DMS 273 treated with DMSO at 0.1 percent for 48 hours (cell line): ENCODE data around the gene NOS1AP.

Experiments
- DNase-seq: peaks from one replicate; lab custom pipeline; 2025; lab: John Stamatoyannopoulos, UW

Gene NOS1AP

DNA sequence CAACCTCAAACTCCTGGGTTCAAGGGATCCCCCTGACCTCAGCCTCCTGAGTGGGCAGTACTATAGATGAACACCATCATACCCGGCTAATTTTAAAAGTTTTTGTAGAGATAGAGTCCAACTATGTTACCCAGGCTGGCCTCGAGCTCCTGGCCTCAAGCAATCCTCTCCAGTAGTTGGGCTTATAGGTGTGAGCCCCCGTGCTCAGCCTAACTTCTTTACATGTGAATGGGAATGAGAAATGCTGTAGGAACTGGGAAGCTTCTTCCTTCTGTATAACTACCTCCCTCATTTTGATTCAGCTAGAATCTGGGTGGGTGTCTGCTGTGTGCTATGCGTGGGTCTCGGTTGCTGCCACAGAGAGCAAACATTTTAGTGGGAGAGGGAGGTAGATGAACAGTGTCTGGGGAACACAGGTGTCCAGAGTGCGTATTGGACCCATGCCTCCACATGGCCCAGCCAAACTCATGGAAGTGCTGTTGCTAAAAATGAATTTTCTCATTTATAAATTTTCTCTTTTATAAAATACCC, 150.6 kb downstream of the NOS1AP start:
- no peak for DNase-seq

DNA sequence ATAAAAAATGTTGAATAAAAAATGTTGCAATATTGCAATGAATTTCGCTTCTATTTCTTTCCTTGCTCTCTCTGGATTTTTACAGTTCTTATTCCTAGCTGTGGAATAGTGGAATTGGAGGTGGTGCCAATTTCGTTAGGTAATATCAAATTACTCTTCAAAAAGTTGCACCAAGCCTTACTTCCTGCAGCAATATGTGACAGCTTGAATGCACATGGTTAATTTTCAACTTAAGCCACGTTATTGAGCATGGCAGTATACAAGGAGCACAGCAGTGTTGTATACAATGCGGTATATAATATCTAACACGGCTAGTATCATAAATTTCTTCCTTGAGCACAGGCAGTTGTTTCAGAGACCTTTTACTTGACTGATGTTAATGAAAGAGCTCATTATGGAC, 152.5 kb downstream of the NOS1AP start:
- DNase-seq: no peak

DNA sequence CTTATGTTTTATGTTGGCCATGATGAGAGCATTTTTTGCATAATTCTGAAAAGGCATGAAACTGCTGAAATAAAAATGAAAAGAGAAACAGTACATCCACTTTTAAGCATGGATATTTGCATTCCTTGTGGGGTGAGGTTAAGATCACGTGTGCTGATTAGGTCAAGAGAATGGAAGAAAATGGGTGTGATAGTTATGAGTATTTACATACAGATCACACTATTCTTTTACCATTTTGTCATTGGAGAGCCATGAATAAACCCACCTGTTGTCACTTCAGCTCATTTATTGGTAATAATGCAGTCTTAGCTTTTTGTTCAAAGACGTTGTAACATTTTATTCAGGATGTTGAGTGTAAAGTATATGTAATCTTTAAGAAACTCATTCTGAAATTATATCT, 153.2 kb downstream of the NOS1AP start:
- DNase-seq: no peak

DNA sequence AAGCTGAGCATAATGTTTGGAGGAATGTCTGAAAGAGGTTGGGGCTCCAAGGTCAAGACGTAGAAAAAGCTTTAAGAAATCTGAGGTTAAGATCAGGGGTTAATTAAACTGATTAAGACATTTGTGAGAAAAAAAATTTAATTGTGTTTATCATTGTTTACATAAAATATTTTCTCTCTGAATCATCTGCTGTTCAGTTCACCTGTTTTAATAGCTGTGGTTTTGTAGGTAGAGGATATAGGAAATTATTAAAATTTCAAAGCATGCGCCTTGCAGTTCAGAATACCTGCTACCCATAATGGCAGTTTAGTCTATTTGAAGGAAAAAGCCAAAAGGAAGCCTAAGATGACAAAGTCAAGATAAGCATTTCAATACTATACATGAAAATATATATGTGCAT, 154.0 kb downstream of the NOS1AP start:
- no peak for DNase-seq

DNA sequence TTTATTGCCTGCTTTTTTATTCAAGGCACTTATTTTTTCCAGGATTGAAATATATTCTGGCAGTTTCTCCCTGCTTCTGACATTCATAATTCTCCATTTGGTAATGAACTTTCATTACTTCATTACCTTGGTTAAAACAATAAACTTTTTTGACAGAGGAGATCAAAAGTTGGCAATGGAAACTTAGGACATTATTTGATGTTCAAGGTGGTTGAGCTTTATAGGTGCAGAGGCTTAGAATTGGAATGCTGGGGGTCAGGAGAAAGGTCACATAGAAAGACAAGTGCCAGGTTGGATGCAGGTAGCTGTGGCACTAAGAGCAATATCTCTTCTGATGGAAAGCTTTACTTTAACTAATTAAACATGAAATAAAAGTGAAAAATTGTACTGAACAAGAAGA, 154.8 kb downstream of the NOS1AP start:
- no peak for DNase-seq

DNA sequence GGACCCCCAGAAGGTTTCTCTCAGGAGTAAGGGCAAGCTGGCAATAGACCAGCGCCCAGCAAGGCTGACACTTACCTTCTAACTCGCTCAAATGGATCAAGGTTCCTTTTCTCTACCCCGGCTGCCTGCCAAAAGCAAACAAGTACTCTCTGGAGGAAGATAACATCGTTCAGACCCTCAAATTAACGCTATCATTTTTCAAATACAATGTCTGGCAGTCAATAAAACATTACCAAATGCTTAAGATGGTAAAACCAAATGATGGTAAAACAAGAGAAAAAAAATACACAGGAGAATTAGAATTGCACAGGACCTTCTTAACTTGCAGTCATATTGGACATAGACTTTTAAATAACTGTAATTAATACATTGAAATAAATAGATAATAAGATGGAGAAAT, 159.1 kb downstream of the NOS1AP start:
- DNase-seq: no peak

DNA sequence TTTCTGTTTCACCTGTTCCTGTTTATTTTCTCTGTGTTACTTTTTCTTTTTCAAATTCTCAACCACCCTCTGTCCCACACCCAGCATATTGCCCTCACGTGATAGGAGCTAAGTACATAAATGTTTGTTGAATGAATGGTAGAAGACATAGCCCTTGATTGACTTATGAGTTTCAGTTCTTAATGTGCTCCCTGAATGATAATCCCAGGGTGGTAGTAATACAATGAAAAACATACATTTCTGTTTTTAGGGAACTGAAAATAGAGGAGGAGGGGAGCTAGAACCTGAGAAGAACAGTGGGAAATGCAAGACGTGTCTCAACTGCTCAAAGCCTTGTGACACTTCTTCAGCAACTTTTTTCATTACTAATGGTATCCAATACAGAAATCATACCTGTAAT, 160.1 kb downstream of the NOS1AP start:
- DNase-seq: no peak

DNA sequence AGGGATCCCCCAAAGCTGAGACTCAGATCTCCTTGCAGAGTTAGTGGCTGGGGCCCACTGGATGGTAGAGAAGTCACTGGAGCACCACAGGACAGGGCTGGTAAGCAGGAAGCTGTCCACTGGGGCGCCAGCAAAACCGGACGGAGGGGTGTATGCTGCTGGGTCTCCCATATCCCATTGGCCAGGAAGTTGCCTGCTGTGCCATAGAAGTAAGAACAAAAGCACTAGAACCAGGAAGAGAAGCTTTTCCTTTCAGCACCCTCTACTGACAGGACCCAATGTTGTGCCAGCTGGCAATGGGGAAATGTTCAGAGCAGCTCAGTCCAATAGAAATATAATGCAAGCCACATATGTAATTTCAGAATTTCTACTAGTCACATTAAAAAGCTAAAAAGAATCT, 160.6 kb downstream of the NOS1AP start:
- DNase-seq: no peak

DNA sequence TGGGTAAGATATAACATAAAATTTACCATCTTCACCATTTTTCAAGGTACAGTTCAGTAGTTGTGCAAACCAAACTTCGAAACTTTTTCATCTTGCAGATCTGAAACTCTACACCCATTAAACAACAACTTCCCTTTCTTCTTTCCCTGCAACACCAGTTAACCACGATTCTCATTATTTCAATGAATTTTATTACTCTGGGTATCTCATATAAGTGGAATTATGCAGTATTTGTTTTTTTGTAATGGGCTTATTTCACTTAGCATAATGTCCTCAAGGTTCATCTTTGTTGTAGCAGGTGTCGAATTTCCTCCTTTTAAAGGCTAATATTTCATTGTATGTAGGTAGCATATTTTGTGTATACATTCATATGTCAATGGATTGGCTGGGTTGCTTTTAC, 161.0 kb downstream of the NOS1AP start:
- no peak for DNase-seq

DNA sequence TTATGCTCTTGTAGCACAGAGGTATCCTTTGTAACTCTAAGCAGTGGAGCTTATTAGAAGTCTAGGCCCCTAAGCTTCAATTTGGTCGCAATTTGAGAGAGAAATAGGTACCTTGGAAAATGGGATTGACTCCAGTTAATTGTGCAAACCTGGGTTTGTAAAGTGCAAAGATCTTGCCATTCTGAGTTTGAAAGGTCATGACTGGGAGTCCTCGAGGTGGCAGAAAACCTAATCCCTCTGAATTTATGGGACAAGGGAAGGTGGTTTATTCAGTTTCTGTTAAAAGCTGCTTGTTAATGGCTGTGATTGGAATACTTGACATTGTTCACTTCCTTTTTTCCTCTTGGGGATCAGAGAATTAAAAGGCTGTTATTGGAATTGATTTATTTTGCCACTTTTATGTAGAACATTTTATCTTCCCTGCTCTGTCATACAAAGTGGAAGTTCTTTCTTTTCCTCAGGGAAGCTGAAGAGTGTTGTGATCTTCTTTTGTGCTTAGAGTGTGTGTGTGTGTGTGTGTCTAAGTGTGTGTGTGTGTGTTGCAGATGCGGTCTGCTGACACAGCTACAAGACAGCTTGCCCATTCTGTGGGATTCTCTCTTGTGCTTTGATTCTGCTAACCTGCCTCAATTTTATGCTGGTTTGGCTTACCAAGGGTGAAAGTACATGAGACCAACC, 162.7 kb downstream of the NOS1AP start:
- no peak for DNase-seq

DNA sequence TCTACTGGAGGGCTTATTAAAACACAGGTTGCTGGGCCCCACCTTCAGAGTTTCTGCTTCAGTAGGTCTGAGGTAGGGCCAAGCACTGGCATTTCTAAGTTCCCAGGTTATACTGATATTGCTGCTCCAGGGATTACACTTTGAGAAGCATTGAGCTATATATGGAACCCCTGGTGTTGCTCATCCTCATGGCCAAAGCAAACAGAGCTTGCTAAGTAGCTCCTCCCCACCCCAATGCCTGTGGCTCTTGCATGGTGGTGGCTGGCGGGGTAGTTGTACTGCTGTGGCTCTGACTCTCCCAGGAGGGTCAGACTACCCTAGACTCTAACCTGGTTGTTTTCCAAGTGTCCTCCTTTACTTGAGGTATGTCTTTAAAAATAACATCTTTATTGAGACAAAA, 163.6 kb downstream of the NOS1AP start:
- DNase-seq: no peak

DNA sequence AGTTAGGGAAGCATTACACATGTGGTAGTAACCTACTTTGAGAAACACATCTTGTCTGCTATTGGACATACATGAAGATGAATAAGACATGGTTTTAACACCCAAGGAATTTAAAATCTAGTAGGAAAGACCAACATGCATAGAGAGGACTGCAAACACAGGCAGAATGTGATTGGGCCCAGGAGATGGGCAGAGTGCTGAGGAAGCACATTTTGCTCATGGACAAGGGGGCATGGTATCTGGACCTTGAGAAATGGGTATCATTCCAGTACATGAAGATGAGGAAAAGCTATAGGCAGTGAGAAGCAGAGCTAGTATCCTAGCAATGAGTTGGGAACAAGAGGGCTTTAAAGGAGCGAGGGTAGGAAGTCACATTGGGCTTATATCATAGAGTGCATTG, 164.4 kb downstream of the NOS1AP start:
- DNase-seq: no peak

DNA sequence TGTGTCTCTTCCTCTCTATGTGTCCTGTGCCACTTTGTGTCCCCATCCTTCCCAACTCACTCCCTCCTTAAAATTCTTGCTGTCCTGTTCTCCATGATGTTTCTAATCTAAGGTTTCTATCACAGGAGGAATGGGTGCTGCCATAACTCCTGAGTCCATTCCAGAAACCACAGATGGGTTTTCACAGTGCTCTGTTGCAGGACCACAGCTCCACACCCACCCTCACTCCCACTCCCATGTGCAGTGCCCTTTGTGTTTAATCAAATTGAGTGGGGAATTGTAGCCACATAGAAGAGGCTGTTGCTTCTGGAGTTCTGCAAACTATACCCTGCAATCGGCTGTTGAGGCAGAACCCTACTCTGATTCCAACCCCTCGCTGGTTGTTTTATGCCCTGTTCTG, 165.1 kb downstream of the NOS1AP start:
- DNase-seq: no peak

DNA sequence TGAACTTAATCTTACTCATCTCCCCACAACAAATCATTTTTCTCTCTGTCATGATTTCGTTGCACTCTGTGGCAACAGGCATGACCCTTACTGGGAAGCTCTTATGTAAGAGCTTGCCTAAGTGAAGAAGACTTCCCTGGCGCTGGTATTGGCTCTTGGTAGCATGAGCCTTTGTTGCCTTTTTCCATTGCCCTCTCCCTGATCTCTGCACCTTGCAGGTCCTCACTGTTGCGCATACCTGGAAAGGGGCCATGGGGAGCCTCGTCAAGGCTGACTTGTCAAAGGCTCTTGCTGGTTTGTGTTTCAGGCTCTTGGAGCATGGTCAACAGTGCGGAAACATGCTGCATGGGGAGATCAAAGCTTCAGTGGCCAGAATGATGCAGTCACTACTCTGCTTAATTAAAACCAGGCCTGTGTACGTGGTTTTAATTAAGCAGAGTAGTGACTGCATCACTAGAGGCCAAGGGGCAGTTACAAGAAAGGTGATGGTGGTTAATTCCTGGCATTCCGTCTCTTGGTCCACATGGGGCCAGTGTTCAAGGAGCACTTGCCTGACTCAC, 165.8 kb downstream of the NOS1AP start:
- no peak for DNase-seq

DNA sequence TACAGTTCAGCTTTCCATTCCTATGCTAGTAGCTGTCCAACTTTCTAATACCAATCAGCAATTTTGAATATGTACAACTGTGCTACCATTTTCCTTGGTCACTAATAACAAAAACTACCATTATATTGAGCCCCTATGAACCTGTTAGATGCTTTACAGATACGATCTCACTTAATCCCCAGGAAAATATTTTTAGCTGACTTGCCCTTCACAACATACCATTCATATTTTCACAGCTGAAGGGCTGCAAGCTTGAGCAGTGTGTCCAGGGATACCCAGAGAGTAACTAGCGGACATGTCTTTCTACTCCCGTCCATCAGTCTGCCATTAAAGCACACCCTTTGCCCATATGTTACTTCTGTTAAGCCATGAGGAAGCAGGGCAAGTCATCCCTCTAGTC, 166.7 kb downstream of the NOS1AP start:
- DNase-seq: no peak

DNA sequence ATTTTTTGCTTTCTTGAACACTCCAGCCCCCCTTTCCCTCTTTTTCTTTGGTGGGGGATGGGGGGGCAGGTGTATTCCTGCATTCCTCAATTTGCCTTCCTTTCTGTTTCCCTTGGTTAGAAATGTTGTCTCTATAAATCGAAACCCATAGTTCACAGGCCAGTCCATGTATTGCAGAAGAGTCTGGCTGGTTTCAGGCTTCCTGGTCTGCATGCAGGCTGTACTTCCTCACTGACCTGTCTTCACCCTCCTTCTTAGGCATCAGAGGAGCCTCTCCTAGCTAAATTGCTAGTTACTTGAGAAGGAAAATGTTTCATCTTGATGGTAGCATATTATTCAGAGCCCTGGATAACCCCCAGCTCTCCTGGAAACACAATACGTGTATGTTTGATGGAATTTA, 167.1 kb downstream of the NOS1AP start:
- no peak for DNase-seq

DNA sequence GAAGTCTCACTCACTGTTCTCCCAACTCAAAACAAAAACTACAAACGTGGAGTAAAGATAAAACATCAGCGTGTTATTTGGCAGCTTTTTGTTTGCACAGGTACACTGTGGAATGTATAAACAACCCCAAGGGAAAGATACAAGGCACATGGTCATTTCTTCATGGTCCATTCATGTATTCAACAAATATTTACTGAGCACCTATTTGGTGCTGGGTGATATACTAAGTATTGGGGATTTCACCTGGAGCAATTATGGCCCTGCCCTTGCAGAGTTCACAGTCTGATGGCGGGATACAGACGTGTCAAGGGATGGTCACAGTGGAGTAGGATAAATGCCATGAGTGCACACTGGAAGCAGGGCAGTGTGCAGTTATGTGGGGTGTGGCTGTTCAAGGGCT, 171.1 kb downstream of the NOS1AP start:
- no peak for DNase-seq

DNA sequence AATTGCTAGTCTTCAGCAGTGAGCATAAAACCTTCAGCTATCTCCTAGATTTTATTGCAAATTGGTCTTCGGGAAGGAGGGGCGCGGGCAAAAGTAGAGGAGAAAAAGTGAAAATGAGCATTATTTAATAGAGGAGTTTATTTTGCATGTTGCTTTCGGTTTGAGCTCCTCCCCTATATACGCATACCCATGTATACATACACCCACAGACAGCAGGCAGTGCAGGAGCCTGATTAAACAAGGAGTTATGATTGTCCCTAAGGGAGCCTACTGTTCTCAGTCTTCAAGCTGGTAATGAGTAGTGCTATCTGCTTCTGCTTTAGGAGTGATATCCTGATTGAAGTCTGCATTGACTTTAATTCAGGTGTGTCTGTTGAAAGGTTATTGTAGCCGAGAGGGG, 173.3 kb downstream of the NOS1AP start:
- DNase-seq: no peak

DNA sequence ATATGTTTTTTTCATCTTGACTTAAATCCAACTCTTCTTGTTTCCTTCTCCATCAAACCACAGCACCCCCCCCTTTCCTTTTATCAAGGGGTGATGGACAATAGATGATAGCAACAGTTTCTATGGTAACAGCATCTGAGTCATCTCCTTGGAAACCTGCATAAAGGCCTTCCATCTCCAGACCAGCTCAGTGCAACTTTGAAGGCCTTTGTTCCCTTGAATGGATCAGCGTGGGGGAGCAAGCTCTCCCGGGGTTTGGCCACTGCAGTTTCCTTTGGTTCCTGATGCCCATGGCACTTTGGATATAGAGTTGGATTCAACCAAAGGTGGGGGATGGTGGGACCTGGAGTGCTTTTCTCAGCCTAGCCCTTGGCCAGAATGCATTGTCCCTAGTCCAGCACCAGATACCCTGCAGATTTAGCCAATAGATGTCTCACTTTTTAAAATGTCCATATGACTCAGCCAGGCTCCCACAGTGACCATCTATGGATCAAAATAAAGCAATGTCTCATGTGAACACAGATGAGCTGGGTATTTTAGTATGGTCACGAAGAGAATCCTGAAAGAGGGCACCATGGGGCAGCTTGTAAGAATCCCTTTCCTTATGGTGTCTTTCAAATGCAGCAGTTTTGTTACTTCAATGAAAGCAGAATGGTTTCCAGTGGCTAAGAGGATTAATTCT, 179.5 kb downstream of the NOS1AP start:
- DNase-seq: no peak

DNA sequence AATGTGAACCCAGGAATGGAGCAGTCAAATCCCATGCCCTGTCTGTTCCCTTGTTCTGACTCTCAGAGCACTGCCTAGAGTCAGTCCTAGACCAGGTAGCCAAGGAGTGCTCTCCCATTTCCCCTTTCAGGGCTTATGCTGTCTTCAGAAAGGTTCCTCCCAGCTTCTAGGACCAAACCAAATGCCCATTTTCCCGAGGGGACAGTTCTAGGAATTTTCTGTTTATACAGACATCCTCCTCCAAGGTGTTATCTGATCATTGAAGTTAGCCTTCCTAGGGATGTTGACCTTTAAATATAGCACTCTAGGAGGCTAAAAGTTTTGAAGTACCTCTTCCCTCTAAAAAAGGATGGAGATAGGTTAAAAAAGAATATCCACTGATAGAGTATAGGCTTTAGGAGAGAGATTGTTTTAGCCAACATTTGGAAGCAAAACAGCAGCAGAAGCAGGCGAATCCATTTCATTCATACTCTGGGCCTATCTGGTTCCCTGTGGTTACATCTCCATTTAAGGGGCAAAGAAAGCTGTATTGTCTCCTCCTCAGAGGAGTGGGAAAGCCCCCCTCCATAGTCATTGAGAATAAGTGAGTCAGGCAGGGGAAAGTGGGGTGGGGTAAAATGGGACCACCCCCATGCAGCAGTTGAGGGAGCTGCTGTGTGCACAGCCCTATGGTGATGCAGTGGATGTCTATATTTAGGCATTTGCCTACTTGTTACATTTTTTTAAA, 180.7 kb downstream of the NOS1AP start:
- DNase-seq: no peak

DNA sequence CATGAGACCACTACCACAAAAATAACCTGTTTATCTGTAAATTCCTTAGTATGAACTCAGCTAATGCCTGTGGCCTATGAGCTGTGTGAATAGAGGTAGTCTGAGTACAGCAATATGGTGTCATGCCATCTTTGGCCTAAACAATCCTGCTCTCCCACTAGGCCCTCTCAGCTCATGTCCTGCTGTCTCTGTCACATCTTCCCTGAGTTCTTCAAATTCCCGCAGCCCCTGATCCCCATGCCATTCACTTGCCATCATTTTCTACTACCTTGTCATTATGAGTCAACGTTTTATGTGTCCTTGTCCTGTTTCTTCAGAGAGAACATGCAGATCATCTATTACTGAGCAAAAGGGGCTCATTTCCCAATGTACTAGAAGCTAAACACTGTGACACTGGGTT, 181.6 kb downstream of the NOS1AP start:
- DNase-seq: no peak

DNA sequence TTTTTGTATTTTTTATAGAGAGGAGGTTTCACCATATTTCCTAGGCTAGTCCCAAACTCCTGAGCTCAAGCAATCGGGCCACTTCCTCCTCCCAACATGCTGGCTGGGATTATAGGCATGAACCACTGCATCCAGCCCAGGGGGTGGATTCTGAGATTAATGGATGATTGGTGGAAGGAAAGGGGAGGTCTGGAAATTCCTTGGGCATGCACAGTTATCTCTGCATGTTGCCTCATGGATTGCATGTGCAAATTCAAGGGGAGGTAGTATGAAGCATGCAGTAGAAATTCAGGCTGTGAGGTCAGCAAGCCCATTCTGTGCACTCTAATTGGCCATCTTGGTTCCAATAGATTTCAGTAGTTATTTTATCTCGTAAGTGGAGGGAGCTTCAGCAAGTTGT, 182.7 kb downstream of the NOS1AP start:
- no peak for DNase-seq

DNA sequence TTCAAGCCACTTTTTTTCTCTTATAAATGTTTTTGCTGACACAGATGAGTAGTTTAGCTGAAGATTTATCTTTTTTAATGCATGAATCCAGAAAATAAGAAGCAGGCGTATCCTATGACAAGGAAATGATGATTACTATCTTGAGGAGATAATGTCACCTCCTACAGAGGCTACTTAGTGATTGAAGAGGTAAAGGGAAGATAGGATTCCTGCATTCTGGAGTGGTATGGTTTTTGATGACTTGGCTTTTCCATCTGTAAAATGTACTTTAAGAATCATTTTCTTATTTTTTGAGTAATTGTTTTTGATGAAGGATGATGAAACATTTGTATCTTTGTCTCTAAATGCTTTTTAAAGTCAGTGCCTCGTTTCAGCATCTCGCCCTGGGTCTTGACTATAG, 184.3 kb downstream of the NOS1AP start:
- no peak for DNase-seq
